ENCODE results near the gene SWSAP1. TPM values are rescaled to one million over a fixed set of nuclear protein-coding genes. Genes with fewer than 3 reads are reported as not detected.

SWSAP1 gene
- total and polyA plus RNA-seq, 9 of the 15 experiments (the other 6 are each of a cell fraction or from before 2014, with no cell fraction given) = 0.18 to 2.8 (median 1.7) TPM

DNA sequence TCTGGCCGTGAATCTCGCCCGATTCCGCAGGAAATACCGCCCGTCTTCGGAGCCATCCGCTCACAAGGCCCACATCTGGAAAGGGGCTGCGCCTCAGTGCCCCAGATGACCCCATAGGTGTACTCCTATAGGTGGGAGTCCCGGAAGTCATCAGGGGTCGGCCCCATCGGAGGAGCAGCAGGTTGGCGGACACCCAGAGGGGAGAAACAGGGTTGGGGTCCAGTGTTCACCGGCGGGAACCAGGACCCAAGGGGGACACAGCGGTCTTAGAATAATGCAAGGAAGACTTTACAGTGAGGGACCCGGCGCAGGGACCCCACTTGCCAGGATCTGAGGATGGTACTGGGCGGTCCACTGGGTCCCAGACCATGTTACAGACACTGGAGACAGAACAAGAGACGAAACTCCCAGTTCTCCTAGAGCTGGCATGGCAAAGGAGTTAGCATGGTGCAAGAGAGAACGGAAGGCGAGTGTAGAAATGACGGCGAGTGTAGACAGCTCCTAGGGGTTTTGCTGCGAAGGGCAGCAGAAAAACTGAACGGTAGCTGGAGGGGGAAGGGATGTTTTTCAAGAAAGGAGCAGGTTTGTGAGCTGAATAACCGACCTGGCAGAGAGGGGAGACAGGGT lies 48.8 kb downstream of the SWSAP1 start:
- no peak overlapping the region for H3K4me2 ChIP-seq (ENCODE audit: insufficient read depth, low read length)
- H3K27ac ChIP-seq (ENCODE audit: extremely low read depth, low read depth, low read length) = no peak overlapping the region
- H3K36me3 ChIP-seq (ENCODE audit: control insufficient read depth, insufficient read depth, low read length) = no peaks in the 10 kb centered on the region
- no peaks in the 10 kb centered on the region for H3K79me2 ChIP-seq (ENCODE audit: control insufficient read depth, insufficient read depth, low read length)
- POLR2A ChIA-PET = interaction anchor here (1.2 kb wide), 1 partner anchor 49 kb away, joined by 5 read pairs; the partner anchor contains the start of gene SWSAP1
- peaks cover 2 to 68% of the 10 kb centered on the region in 2 experiments; a peak in 3 of 5 replicates for H3K4me1 ChIP-seq (replicated peaks in 1 of 2; ENCODE audit: control insufficient read depth in 2 of 2, insufficient read depth in 2 of 2, low read length in 2 of 2)
- intact Hi-C loops (cut with micrococcal nuclease) (no loop called here), in situ Hi-C loops (cut with MboI) (no loop called here)
- H3K9ac ChIP-seq (ENCODE audit: insufficient read depth in 1 of 2, low read depth in 2 of 2, low read length in 2 of 2) = no peak overlapping the region
- no peak overlapping the region for H3K4me3 ChIP-seq
- H3K27me3 ChIP-seq (ENCODE audit: control insufficient read depth in 2 of 2, insufficient read depth in 2 of 2, low read length in 2 of 2) = peaks cover 2 to 23% of the 10 kb centered on the region in 2 experiments; a peak in 3 of 5 replicates
- BruUV-seq (replicated peaks) = no TSS peak
- ATAC-seq (no peak), FAIRE-seq (no peak), DNase-seq (ENCODE audit: extremely low read depth in 1 of 4, low spot score in 3 of 4) (peak in 2 of 4 experiments; percentile 3 to 5)
- no peak overlapping the region for H2AFZ ChIP-seq (ENCODE audit: low read depth, low read length)
- no peaks in the 10 kb centered on the region for H4K20me1 ChIP-seq (replicated peaks; ENCODE audit: control insufficient read depth, insufficient read depth, low read length)
- no peaks in the 10 kb centered on the region; the same call in 1 of the 2 replicates for H3K9me3 ChIP-seq (replicated peaks; ENCODE audit: control insufficient read depth, insufficient read depth, low read depth, low read length)
- no peaks in the 10 kb centered on the region for H3K9me1 ChIP-seq (ENCODE audit: control insufficient read depth, insufficient read depth, low read length)
- WGBS (ENCODE audit: insufficient coverage, low coverage, missing lambda C conversion rate) = 56% methylated on average over 26 of the region's 27 CpGs
- CTCF ChIA-PET (ENCODE audit: low intra/inter-chr PET ratio) = no interaction called here
- TF ChIP-seq FOXJ2 (tag; IDR thresholded peaks at IDR 0.05) = no peak
- no peak for TF ChIP-seq HDAC1 (IDR thresholded peaks at IDR 0.05)
- TF ChIP-seq, protein P1, sequence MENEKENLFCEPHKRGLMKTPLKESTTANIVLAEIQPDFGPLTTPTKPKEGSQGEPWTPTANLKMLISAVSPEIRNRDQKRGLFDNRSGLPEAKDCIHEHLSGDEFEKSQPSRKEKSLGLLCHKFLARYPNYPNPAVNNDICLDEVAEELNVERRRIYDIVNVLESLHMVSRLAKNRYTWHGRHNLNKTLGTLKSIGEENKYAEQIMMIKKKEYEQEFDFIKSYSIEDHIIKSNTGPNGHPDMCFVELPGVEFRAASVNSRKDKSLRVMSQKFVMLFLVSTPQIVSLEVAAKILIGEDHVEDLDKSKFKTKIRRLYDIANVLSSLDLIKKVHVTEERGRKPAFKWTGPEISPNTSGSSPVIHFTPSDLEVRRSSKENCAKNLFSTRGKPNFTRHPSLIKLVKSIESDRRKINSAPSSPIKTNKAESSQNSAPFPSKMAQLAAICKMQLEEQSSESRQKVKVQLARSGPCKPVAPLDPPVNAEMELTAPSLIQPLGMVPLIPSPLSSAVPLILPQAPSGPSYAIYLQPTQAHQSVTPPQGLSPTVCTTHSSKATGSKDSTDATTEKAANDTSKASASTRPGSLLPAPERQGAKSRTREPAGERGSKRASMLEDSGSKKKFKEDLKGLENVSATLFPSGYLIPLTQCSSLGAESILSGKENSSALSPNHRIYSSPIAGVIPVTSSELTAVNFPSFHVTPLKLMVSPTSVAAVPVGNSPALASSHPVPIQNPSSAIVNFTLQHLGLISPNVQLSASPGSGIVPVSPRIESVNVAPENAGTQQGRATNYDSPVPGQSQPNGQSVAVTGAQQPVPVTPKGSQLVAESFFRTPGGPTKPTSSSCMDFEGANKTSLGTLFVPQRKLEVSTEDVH (IDR thresholded peaks at IDR 0.05; ENCODE audit: low read depth, partially characterized antibody) = no peak
- no peak for TF ChIP-seq ZNF347 (CRISPR knock-in tag; IDR thresholded peaks at IDR 0.05; ENCODE audit: low read depth)
- TF ChIP-seq UBTF (IDR thresholded peaks at IDR 0.05; ENCODE audit: borderline replicate concordance in 1 of 2, low read depth in 2 of 2, low read length in 2 of 2) = no peak
- TF ChIP-seq HEY1 (CRISPR knock-in tag; IDR thresholded peaks at IDR 0.05; ENCODE audit: borderline replicate concordance) = no peak
- TF ChIP-seq, protein P2, sequence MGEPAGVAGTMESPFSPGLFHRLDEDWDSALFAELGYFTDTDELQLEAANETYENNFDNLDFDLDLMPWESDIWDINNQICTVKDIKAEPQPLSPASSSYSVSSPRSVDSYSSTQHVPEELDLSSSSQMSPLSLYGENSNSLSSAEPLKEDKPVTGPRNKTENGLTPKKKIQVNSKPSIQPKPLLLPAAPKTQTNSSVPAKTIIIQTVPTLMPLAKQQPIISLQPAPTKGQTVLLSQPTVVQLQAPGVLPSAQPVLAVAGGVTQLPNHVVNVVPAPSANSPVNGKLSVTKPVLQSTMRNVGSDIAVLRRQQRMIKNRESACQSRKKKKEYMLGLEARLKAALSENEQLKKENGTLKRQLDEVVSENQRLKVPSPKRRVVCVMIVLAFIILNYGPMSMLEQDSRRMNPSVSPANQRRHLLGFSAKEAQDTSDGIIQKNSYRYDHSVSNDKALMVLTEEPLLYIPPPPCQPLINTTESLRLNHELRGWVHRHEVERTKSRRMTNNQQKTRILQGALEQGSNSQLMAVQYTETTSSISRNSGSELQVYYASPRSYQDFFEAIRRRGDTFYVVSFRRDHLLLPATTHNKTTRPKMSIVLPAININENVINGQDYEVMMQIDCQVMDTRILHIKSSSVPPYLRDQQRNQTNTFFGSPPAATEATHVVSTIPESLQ (CRISPR knock-in tag; IDR thresholded peaks at IDR 0.05) = no peak
- no peak for TF ChIP-seq MNT (conservative IDR thresholded peaks at IDR 0.05)
- TF ChIP-seq FOSL1 (tag; conservative IDR thresholded peaks at IDR 0.05) = no peak
- no peak for TF ChIP-seq SOX6 (IDR thresholded peaks at IDR 0.05)
- no peak for TF ChIP-seq HDAC8 (tag; IDR thresholded peaks at IDR 0.05)
- no peak for TF ChIP-seq HNRNPUL1 (IDR thresholded peaks at IDR 0.05; ENCODE audit: low read length)
- no peak for TF ChIP-seq HOXB6 (CRISPR knock-in tag; IDR thresholded peaks at IDR 0.05; ENCODE audit: borderline replicate concordance)
